ELR (cell line): ENCODE results near the gene GAB2.
"Not testable (repeated sequence)": the region's sequence is repeated elsewhere in the genome, so short reads cannot be mapped to it uniquely, and the experiment has no call there.

Experiments used
- DNase-seq: peaks from one replicate; pipeline ENCODE4 v3.0.0-alpha.2; 2015; ENCODE audit warnings: low read depth

The GAB2 gene

GRCh38 chr11:78370406-78371172, 47.0 kb downstream of the GAB2 start:
- DNase-seq: no peak

- peak; percentile 15 for DNase-seq
These were observed 52.2 kb downstream of the GAB2 start for GRCh38 chr11:78365381-78365792.

- no peak for DNase-seq
These were observed 53.4 kb downstream of the GAB2 start for GRCh38 chr11:78364128-78364751.

- no peak for DNase-seq
These were observed 54.5 kb downstream of the GAB2 start for GRCh38 chr11:78363024-78363619.

GRCh38 chr11:78361228-78361627, 56.4 kb downstream of the GAB2 start:
- DNase-seq: no peak

GRCh38 chr11:78359921-78360320, 57.7 kb downstream of the GAB2 start:
- DNase-seq: no peak

- not testable (repeated sequence) for DNase-seq
These were observed 59.7 kb downstream of the GAB2 start for GRCh38 chr11:78357924-78358323.

- DNase-seq: not testable (repeated sequence)
These were observed 60.2 kb downstream of the GAB2 start for GRCh38 chr11:78357425-78357824.

GRCh38 chr11:78355742-78356141, 61.9 kb downstream of the GAB2 start:
- DNase-seq: not testable (repeated sequence)

- no peak for DNase-seq
These were observed 62.3 kb downstream of the GAB2 start for GRCh38 chr11:78355309-78355705.

- no peak for DNase-seq
These were observed 63.0 kb downstream of the GAB2 start for GRCh38 chr11:78354408-78355308.

- no peak for DNase-seq
These were observed 65.4 kb downstream of the GAB2 start for GRCh38 chr11:78351979-78352841.

- no peak for DNase-seq
These were observed 66.4 kb downstream of the GAB2 start for GRCh38 chr11:78351193-78351592.

GRCh38 chr11:78350646-78351165, 66.9 kb downstream of the GAB2 start:
- peak; percentile 32 for DNase-seq

- DNase-seq: peak; percentile 32
These were observed 67.5 kb downstream of the GAB2 start for GRCh38 chr11:78350091-78350645.

- no peak for DNase-seq
These were observed 68.0 kb downstream of the GAB2 start for GRCh38 chr11:78349624-78350023.

GRCh38 chr11:78349114-78349513, 68.5 kb downstream of the GAB2 start:
- no peak for DNase-seq

GRCh38 chr11:78347956-78348355, 69.7 kb downstream of the GAB2 start:
- DNase-seq: no peak

GRCh38 chr11:78346799-78347198, 70.8 kb downstream of the GAB2 start:
- DNase-seq: no peak

GRCh38 chr11:78345450-78345849, 72.2 kb downstream of the GAB2 start:
- DNase-seq: no peak

- no peak for DNase-seq
These were observed 72.9 kb downstream of the GAB2 start for GRCh38 chr11:78344676-78345075.
